Measurements from ENCODE around the gene OR2T1.
"Not testable (repeated sequence)": the region's sequence is repeated elsewhere in the genome, so short reads cannot be mapped to it uniquely, and the experiment has no call there.

DNA sequence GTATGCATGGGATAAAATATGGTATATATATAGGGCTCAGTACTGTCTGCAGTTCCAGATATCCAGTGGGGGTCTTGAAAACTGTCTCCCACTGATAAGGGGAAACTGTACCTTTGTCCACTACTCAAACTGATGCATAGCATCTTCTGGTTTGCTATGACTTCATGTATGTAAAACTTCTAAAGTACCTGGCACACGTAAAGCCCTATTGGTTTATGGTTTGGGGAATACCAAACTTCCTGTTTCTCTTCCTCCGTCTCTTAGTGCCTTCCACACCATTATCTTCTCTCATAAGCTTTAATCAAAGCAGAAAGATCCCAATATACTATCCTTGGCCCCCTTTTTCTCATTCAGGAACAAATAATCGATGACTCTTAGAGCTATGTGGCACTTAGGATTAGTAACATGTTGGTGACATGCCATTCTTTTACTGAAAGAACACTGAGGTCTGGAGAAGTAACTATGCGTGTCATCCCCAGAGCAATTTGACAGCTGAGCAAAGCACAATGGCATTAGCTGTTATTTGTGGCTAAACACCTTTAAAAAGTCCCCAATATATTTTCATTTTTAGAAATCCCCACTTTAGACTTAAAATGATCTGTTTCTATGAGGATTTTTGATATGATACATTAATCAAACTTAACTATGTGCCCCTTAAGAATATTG, 45.7 kb downstream of the OR2T1 start:
- TF ChIP-seq, protein P1, sequence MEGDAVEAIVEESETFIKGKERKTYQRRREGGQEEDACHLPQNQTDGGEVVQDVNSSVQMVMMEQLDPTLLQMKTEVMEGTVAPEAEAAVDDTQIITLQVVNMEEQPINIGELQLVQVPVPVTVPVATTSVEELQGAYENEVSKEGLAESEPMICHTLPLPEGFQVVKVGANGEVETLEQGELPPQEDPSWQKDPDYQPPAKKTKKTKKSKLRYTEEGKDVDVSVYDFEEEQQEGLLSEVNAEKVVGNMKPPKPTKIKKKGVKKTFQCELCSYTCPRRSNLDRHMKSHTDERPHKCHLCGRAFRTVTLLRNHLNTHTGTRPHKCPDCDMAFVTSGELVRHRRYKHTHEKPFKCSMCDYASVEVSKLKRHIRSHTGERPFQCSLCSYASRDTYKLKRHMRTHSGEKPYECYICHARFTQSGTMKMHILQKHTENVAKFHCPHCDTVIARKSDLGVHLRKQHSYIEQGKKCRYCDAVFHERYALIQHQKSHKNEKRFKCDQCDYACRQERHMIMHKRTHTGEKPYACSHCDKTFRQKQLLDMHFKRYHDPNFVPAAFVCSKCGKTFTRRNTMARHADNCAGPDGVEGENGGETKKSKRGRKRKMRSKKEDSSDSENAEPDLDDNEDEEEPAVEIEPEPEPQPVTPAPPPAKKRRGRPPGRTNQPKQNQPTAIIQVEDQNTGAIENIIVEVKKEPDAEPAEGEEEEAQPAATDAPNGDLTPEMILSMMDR (IDR thresholded peaks at IDR 0.05), result not testable (repeated sequence)
- not testable (repeated sequence) for TF ChIP-seq POLR2A (IDR thresholded peaks at IDR 0.05)

Data from ovary (tissue), 3 donors.